ENCODE measurements around the gene TSPO2. TPM values are rescaled to one million over a fixed set of nuclear protein-coding genes. Genes with fewer than 3 reads are reported as not detected.

Gene TSPO2
- total and polyA plus RNA-seq, 2 donors (not counting 3 experiments of a cell fraction or from before 2014, with no cell fraction given) = not detected

GRCh38 chr6:41002168-41002567, 40.1 kb upstream of the TSPO2 start:
- Histone ChIP-seq H3K79me2 (ENCODE audit: control insufficient read depth, insufficient read depth, low read length) (no peaks in the 10 kb centered on the region), H2AFZ (ENCODE audit: low read depth, low read length) (no peak overlapping the region), H3K9ac (replicated peaks; ENCODE audit: extremely low read depth, insufficient read depth, low read length) (no peak overlapping the region), H3K27ac (ENCODE audit: insufficient read depth, low read depth, low read length) (no peak overlapping the region), H3K36me3 (ENCODE audit: control insufficient read depth in 2 of 2, extremely low read depth in 1 of 2, insufficient read depth in 2 of 2, low read length in 2 of 2) (no peaks in the 10 kb centered on the region), H3K4me3 (replicated peaks in 1 of 3; ENCODE audit: insufficient read depth in 1 of 3, low read depth in 1 of 3, low read length in 3 of 3) (no peak overlapping the region), H3K4me2 (ENCODE audit: insufficient read depth, low read length) (no peak overlapping the region), H3K27me3 (ENCODE audit: control insufficient read depth in 2 of 2, insufficient read depth in 2 of 2, low read length in 2 of 2) (peaks cover 5 to 7% of the 10 kb centered on the region in 2 experiments), H3K9me1 (replicated peaks; ENCODE audit: control insufficient read depth, extremely low read depth, insufficient read depth, low read length) (no peaks in the 10 kb centered on the region), H3K9me3 (replicated peaks; ENCODE audit: control insufficient read depth, insufficient read depth, low read length) (no peaks in the 10 kb centered on the region), H4K20me1 (replicated peaks; ENCODE audit: control insufficient read depth, extremely low read depth, insufficient read depth, low read length) (no peaks in the 10 kb centered on the region), H3K4me1 (ENCODE audit: control insufficient read depth, extremely low read depth, insufficient read depth, low read length) (peaks cover 13% of the 10 kb centered on the region)
- intact Hi-C loops (cut with micrococcal nuclease) (no loop called here), dilution Hi-C loops (cut with MboI; ENCODE audit: extremely low pct_ligation_motif_present, low sequenced_read_pairs) (no loop called here)
- no peak for DNase-seq (ENCODE audit: low read depth, low spot score)
- POLR2A ChIA-PET = no interaction called here
- FAIRE-seq = no peak
- CTCF ChIA-PET = no interaction called here
- no peak for TF ChIP-seq EZH2 (IDR thresholded peaks at IDR 0.05; ENCODE audit: borderline replicate concordance, low read depth, low read length, severe bottlenecking)
- TF ChIP-seq CTCF (IDR thresholded peaks at IDR 0.05; ENCODE audit: extremely low read depth in 1 of 2, insufficient read depth in 1 of 2, low read depth in 1 of 2, low read length in 2 of 2) = no peak
- no peak for TF ChIP-seq GATA2 (IDR thresholded peaks at IDR 0.05; ENCODE audit: insufficient read depth, insufficient read length, low read depth, low read length)
- no peak for TF ChIP-seq POLR2A (IDR thresholded peaks at IDR 0.05; ENCODE audit: low read depth, low read length)
- TF ChIP-seq FOS (IDR thresholded peaks at IDR 0.05; ENCODE audit: borderline replicate concordance, insufficient read depth, low read length) = no peak
- TF ChIP-seq POLR2AphosphoS5 (IDR thresholded peaks at IDR 0.05; ENCODE audit: insufficient read depth, low read depth, low read length) = no peak
- TF ChIP-seq JUN (IDR thresholded peaks at IDR 0.05; ENCODE audit: borderline replicate concordance, insufficient read depth, insufficient read length, low read depth) = no peak
- TF ChIP-seq MAX (IDR thresholded peaks at IDR 0.05; ENCODE audit: insufficient read depth, insufficient read length) = no peak
- no peak for TF ChIP-seq MYC (IDR thresholded peaks at IDR 0.05; ENCODE audit: low read depth, low read length)
- BruUV-seq (replicated peaks) = no TSS peak
